HG03565 (cell line): ENCODE measurements around the gene CDC42SE2.
"Not testable (repeated sequence)": the region's sequence is repeated elsewhere in the genome, so short reads cannot be mapped to it uniquely, and the experiment has no call there.

Experiments used
- ATAC-seq: cut with Tn5 transposase; IDR thresholded peaks from one replicate; pipeline ENCODE4 v1.9.1; 2021; ENCODE audit warnings: mild to moderate bottlenecking, moderate library complexity; ENCODE audit not compliant: unreplicated experiment

CDC42SE2 gene

DNA sequence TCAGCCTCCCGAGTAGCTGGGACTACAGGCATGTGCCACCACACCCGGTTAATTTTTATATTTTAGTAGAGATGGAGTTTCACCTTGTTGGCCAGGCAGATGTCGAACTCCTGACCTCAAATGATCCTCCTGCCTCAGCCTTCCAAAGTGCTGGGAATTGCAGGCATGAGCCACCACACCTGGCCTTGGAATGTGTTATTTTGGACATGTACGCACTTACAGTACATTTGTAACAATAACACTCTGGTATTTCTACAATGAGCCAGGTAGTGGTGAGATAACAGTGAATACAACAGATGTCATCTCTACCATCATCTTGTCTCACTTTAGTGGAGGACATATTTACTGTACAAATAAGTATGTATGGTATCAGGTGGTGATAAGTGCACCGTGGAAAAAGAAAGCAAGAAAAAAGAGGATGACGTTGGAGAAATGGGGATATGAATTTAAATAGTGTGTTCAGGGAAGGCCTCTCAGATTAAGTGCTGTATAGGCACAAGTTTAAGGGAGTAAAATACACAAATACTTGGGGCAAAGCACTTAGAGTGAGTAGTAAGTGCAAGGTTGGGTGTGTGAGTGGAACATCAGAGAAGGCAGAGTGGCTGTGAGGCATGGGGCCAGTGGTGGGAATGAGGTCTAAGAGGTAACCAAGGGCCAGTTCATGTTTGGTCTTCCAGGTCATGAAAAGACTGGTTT is 100.1 kb downstream of the CDC42SE2 start:
- ATAC-seq: no peak

DNA sequence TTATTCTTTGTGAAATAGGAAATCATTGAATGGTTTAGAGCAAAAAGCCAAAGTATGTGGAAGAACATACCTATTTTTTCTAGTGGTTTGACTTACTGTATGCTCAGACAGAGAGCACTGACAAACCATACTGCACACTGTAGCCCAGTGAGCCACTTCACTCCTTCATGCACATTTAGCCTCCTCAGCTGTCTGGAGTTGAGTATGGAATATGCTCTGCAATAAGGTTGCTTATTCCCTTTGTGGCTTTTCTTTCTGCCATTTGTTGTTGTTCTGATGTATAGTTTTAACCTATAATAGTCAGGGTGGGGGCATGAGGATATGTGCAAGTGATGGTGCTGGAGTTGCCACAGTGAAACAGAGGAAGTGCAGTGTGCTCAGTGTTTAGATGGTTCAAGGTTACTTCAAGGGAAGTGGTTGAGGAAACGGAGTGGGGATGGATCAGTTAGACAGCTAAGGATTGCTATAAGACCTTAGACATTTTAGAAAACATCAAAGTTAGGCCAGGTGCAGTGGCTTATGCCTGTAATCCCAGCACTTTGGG is 100.7 kb downstream of the CDC42SE2 start:
- ATAC-seq: no peak

DNA sequence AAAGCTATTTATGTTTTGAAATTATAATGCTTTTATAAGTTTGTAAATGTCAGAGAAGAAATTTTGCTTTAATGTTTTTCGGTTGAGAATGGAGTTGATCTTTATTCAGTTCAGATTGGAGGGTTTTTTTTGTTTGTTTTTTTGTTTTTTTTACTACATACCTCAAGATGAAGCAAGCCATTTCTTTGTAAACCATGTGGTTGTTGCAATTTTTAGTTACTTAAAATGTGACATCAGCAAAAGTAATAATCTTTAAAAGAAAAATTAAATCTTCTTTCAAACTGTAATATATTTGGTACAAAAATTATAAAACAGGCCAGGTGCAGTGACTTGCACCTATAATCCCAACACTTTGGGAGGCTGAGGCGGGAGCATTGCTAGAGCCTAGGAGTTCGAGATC is 102.6 kb downstream of the CDC42SE2 start:
- ATAC-seq: no peak

DNA sequence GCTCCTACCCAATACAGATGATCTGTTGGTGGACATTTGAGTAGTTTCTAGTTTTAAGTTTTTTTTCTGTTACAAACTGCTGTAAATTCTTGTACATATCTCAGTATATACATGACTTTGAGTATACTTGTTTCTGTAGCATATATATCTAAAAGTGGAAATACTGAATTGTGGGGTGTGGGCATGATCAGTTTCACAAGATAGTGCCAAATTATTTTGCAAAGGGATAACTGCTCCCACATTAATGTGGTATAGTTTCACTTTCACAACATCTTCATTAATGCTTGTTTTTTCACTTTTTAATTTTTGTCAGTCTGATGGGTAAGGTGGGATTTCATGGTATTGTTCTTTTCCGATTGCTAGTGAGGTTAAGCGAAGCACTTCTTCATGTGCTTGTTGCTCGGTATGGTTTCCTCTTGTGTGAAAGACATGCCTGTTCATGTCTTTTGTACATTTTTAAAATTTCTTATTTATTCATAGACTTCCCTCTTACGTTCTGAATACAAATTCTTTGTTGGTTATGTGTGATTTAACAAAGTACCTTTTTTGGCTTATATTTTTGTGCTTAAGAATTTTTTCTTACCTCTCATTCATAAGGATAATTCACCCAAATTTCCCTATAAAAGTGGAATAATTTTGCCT is 103.5 kb downstream of the CDC42SE2 start:
- ATAC-seq: no peak

DNA sequence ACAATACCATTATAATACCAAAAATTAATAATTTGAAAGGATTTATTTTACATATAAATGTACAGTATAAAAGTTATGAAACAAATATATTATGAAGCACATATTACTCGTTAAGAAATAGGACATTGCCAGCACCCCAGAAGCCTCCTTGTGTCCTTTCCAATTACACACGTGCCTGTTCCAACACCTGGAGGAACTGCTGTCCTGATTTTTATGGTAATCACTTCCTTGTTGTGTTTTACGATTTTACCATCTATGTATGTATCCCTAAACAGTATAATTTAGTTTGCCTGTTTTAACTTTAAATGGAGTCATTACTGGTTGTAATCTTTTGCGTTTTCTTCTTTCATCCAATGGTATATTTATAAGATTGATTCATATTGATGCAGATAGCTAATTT is 105.0 kb downstream of the CDC42SE2 start:
- ATAC-seq: no peak

DNA sequence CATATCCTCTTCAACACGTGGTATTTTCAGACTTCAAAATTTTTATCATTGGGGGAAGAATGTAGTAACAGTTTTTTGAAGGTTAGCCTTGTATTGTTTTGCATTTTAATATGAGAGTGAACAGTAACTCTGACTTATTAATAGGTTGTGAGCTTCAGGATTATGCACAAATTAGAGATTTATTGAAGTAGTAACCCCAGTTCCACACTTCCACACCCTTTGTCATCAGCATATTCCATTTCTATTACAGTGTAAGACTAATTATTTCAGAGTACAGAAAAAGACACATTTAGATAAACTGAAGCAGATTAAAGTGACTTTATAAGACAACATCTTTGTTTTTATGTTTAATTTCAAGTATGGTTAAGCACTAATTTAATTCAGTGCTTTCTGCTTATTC is 105.7 kb downstream of the CDC42SE2 start:
- no peak for ATAC-seq

DNA sequence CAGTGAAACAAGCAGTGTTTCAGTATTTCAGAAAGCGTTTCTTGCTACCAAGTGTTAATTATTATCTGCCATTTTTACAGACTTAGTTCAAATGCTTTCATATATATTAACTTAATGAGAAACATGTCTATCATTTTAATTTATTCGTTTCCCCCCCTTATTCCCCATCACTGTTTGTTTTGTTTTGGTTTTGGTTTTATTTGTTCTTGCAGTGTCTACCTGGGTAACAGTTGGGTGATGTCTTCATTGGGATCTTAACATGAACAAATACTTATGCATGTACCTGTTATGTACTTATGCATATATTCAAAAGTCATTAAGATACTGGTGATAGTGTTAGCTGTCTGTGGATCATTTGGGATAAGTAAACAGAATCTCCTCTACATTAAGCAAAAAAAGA is 108.0 kb downstream of the CDC42SE2 start:
- no peak for ATAC-seq

DNA sequence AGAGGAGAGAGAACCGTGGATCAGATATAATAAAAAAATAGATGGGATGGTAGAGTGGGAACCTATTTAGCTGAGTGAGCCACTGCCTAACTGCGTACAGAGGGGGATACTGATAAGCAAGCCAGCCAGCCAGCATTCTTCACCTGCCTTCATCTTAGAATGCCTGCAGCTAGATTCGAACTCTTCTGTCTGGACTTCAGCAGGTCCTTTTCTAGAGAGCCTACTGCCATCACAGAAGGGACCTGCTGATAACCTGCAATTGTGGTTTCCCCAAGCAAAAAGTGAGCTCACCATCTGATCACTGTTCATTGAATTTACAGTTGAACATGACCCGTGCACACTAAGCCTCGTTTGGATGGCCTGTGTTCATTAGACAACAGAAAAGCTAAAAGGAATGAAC is 109.4 kb downstream of the CDC42SE2 start:
- no peak for ATAC-seq

DNA sequence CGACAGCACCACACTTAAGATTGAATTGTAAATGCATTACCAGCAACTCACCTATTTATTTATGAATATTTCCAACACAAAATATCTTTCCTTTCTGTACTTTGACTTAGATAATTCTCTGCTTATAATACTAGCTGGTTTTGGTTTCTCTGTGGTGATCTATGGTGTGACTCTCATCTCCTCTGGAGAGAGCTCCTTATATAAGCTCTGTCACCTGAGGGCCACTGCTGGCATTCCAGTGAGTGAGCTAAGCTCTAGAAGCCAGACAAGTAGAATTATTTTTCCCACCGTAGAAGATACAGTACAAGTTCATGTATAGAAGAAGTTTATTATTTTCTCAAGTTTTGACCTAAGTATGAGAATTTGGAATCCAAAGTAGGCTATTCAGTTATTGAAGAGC is 111.5 kb downstream of the CDC42SE2 start:
- no peak for ATAC-seq

DNA sequence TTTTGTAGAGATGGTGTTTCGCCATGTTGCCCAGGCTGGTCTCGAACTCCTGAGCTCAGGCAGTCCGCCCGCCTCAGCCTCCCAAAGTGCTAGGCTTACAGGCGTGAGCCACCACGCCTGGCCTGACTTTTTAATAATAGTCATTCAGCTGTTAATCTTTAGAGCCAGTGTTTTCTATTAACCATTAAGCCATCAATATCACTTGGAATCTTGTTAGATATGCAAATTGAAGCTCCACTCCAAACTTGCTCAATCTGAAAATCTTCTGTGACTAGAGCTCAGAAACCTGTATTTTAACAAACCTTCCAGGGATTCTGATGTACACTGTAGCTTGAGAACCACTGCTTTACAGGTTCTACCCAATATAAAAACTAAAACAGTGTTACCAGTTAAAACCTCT is 113.5 kb downstream of the CDC42SE2 start:
- ATAC-seq: no peak

DNA sequence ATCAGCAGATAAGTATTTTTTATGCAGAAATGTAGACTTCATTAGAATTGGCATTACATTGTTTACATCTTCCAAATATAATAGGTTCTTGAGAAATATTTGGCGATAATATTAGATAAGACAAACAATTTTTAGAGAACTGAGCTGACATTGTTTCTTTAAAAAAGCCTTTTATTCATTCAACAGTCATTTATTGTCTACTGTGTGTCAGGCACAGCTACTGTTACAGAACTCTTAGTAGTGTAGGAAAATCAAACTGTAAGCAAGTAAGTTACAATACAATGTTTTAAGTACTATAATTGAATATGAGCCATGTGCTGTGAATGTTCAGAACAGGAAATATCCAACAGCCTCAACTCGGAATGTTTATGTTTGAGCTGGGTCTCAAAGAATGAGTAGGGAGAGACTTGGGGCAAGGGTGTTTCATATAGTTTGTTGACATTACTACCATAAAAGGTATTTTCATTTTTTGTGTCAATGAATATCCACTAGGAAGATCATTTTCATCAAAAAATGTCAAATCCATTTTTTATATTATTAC is 114.0 kb downstream of the CDC42SE2 start:
- no peak for ATAC-seq

DNA sequence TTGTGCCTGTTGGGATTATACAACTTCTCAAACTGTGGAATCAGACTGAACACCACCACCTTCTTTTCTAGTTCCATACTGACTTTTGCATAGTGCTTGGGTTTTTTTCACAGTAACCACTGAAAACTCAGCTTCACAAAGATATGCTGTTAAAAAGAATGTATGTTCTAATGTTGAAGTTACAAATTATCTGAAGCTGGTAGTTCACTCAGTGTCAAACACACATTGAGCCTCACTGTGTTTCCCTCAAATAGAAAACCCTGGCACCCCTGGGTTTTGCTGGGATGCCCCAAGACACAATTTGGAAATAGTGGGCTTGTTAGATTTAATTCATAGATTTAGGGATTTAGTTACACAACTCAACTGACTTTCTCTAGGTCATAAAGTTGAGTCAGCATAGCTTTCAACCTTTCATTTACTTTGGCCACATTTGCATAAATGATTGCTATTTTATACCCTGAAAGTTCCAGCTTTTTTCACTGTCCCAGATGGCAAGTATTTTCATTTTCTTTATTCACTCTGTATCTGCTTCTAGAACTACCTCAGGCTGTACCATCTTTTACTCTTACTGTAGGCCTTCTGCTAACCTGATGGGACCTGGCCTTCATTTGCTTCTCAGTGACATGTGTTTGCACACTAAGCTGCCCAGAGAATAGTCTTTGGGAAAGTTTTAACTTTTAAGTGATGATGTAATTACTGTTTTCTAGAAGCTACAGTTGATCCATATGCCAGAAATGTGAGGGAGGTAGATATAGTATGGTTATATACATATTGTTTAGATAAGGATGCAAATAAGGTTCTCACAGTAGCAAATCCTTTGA is 115.1 kb downstream of the CDC42SE2 start:
- ATAC-seq: peak; percentile 14

DNA sequence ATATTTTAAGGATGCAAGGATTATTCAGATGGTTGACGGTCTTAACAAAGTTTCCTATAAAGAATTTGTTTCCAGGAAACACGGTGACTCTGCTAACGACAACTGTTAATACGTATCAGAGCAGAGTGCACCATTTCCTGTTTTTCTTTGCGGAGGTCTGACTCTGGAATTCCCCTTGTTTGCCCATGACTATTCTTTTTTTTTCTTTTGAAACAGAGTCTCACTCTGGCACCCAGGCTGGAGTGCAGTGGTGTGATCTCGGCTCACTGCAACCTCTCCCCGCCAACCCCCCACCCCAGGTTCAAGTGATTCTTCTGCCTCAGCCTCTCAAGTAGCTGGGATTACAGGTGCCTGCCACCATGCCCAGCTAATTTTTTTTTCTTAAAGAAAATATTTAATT is 115.9 kb downstream of the CDC42SE2 start:
- ATAC-seq: peak; percentile 27

DNA sequence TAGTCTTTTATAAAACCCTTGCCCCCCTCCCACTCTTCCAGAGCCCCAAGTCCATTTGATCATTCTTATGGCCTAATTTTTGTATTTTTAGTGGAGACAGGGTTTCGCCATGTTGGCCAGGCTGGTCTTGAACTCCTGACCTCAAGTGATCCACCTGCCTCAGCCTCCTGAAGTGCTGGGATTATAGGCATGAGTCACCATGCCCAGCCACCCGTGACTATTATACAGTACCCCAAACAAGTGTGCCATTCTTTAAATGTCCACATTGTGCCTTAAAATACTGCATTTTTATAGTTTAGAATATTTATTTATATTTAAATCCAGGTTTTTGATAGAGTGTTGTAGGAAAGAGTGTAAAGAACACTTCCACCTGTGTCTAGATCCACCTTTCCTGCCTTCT is 116.4 kb downstream of the CDC42SE2 start:
- ATAC-seq: not testable (repeated sequence)

DNA sequence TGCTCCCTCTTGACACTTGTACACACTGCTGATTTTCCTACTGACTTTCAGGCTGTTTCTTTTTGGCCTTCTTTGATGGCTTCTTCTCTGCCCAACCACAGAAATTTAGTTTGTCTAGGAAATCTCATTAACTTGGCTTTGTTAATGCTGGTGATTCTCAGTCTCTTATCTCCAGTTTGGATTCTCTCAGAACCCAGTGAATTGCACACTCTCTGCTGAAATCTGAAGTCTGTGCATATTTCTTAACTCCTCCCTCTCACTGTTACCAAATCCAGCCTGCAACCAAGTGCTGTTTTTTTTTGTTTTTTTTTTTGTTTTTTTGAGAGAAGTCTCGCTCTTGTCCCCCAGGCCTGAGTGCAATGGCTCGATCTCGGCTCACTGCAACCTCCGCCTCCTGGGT is 117.2 kb downstream of the CDC42SE2 start:
- no peak for ATAC-seq

DNA sequence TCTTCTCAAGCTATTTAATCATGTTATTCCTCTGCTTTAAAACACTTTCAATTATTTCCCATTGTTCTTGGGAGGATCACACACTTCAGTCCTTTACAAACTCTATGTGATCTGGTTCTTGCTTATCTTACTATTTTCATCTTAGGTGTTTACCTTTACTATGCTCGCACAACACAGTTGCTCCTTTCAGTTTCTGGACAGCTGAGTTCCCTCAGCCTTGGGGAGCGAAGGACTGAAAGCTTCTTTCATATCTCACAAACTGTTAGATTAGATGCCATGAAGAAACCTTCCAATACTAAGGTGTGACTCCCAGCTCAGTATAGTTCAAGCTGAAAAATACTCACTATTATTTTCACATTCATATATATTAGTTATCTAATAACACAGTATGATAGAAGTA is 117.9 kb downstream of the CDC42SE2 start:
- ATAC-seq: peak; percentile 37

DNA sequence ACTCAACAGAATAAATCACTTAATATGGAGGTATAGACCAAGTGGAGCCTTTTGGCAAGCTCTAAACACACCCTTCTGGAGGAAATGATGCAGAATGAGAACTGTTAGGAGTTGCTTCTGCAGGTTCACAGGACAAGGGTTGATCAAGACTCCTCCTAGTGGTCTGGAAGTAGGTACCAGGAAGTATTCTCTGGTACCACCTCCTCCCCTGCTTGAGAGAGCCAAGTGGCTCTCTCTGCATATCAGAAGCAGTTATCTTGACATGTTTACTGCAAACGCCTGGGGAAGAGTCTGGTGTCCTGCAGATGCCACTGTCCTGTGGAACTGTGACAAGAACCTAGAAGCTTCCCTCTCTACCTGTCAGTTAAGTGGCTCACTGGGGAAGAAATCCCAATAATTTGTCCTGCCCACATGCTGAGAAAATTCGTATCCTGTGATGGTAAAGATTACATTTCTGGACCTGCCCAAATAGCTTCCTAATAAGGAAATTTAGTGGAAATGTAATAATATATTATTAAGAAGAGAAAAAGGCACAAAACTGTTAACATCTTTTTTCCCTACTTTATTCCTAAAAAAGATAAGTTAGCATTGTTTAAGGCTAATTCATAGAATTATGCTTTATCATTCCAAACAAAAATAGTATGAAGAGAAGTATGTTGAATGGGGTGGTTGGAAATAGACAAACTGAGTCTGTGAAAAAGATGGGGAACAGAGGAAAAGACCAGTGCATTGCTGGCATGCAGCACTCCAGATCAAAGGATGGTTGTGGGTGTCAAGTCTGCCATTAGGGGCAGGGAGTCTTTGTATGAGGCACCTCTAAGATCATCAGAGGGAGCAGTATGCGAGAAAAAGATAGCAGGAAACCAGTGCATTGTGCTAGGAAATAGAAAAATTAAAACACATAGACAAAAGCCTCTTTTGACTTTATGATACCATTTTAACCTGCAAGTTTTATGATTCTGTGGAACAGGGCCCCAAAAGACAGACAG is 118.8 kb downstream of the CDC42SE2 start:
- peak; percentile 64 for ATAC-seq

DNA sequence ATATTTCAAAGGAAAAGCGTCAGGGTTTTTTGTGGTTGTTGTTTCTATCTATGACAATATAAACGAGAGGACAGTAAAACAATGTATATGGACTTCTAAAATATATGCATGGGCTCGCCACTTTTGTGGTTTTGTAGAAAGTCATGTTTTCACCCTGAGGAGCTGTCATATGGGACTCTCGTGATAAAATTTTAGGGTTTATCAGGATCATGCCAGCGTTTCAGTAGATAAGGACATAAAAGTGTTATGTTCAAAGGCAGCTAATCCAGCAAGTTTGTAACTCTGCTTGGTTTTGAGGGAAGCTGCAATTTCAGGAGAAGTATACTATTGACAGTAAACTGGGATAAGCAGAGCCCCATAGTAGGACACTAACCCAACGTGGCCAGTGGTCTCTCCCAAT is 120.3 kb downstream of the CDC42SE2 start:
- ATAC-seq: no peak

DNA sequence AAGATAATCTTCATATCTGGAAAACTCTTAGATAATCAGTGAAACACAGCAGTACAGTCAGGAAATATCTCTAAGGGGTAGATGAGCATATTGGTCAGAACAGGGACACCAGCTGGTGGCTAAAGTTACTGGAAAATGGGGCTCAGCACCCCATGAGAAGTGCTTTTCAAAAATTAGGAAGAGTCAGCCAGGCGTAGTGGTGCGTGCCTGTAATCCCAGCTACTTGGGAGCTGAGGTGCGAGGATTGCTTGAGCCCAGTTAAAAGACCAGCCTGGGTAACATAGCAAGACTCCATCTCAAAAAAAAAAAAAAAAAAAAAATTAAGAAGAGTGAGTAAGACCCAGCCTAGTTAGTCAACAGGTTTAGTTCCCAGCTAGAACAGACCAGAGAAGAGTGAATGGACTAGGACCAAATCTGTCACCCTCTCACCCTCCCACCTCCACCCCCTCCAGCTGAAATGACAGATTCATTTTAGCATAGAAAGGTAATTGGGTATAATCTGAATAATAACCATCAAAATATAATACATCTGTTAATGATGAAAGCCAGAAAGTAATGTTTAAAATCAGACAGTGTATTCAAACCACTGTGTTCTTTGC is 120.9 kb downstream of the CDC42SE2 start:
- no peak for ATAC-seq

DNA sequence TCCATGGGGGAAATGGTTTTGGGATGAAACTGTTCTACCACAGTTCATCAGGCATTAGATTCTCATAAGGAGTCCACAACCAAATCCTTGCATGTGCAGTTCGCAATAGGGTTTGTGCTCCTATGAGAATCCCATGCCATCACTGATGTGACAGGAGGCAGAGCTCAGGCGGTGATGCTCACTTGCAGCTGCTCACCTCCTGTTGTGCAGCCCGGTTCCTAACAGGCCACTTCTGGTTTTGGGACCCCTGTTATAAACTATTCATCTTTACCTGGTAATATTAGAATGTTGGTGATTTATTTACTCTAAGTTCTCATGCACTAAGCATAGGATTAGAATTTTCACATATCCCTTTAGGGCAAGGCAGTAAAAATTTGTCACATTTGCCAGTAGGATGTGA is 122.3 kb downstream of the CDC42SE2 start:
- no peak for ATAC-seq
